Measurements from ENCODE around the gene ITIH3.
"Not testable (repeated sequence)": the region's sequence is repeated elsewhere in the genome, so short reads cannot be mapped to it uniquely, and the experiment has no call there.

GRCh38 chr3:52776486-52776885, 18.1 kb upstream of the ITIH3 start:
- not testable (repeated sequence) for TF ChIP-seq CTCF (conservative IDR thresholded peaks at IDR 0.05; ENCODE audit: low read depth, low read length); EZH2 (IDR thresholded peaks at IDR 0.05; ENCODE audit: borderline replicate concordance, low read depth, low read length, poor library complexity, severe bottlenecking)

All from A673 (cell line).